ENCODE data around the gene ITSN1. TPM values are rescaled to one million over a fixed set of nuclear protein-coding genes. Genes with fewer than 3 reads are reported as not detected.

ITSN1 gene
- total and polyA plus RNA-seq, 7 donors = 10.8 to 45.4 (median 35.7) TPM

GRCh38 chr21:33825419-33825818 is 183.1 kb downstream of the ITSN1 start:
- no peak for DNase-seq
- intact Hi-C loops (cut with DNase I) = no loop called here
- H3K36me3 ChIP-seq = peaks cover 0 to 13% (median 3%) of the 10 kb centered on the region in 4 donors
- peaks cover 0 to 75% (median 68%) of the 10 kb centered on the region in 4 donors for H3K4me1 ChIP-seq
- H3K27ac ChIP-seq = peak overlapping the region; percentile 38 to 72 (median 54)
- no peaks in the 10 kb centered on the region for H3K9me3 ChIP-seq
- TF ChIP-seq POLR2AphosphoS5 (IDR thresholded peaks at IDR 0.05) (no peak), POLR2A (IDR thresholded peaks at IDR 0.05) (no peak), EP300 (IDR thresholded peaks at IDR 0.05) (no peak), CTCF (IDR thresholded peaks at IDR 0.05) (no peak)
- H3K27me3 ChIP-seq = no peaks in the 10 kb centered on the region
- H3K4me3 ChIP-seq = no peak overlapping the region
- WGBS, 2 donors = 79 to 85% methylated on average over 3 of the region's 3 CpGs

GRCh38 chr21:33825915-33826314 is 183.6 kb downstream of the ITSN1 start:
- 70 to 88% methylated on average over 2 of the region's 2 CpGs for WGBS, 2 donors
- peaks cover 0 to 72% (median 65%) of the 10 kb centered on the region in 4 donors for H3K4me1 ChIP-seq

GRCh38 chr21:33828083-33828482 is 185.8 kb downstream of the ITSN1 start:
- Histone ChIP-seq H3K36me3 (peaks cover 0 to 20% (median 3%) of the 10 kb centered on the region in 4 donors), H3K9me3 (no peaks in the 10 kb centered on the region), H3K4me3 (no peak overlapping the region), H3K27ac (peak overlapping the region in 2 of 4 donors; percentile 33 to 72), H3K27me3 (no peaks in the 10 kb centered on the region), H3K4me1 (peaks cover 0 to 61% (median 57%) of the 10 kb centered on the region in 4 donors)
- TF ChIP-seq EP300 (IDR thresholded peaks at IDR 0.05) (no peak), POLR2AphosphoS5 (IDR thresholded peaks at IDR 0.05) (peak in 2 of 4 donors; percentile 5 to 22), CTCF (IDR thresholded peaks at IDR 0.05) (no peak)
- intact Hi-C loops (cut with DNase I) = no loop called here
- 85 to 86% methylated on average over 4 of the region's 4 CpGs for WGBS, 2 donors
- DNase-seq = no peak

More at GRCh38 chr21:33825915-33826314, 183.6 kb downstream of the ITSN1 start:
- Histone ChIP-seq H3K9me3 (no peaks in the 10 kb centered on the region), H3K27ac (peak overlapping the region; percentile 38 to 72 (median 54)), H3K4me3 (no peak overlapping the region), H3K36me3 (peaks cover 0 to 14% (median 3%) of the 10 kb centered on the region in 4 donors), H3K27me3 (no peaks in the 10 kb centered on the region)
- TF ChIP-seq CTCF (IDR thresholded peaks at IDR 0.05) = no peak
- no peak for TF ChIP-seq POLR2A (IDR thresholded peaks at IDR 0.05)
- no peak for TF ChIP-seq POLR2AphosphoS5 (IDR thresholded peaks at IDR 0.05)
- no peak for TF ChIP-seq EP300 (IDR thresholded peaks at IDR 0.05)
- intact Hi-C loops (cut with DNase I) = no loop called here
- no peak for DNase-seq

GRCh38 chr21:33828577-33828976 is 186.3 kb downstream of the ITSN1 start:
- Histone ChIP-seq H3K9me3 (no peaks in the 10 kb centered on the region), H3K27ac (peak overlapping the region in 2 of 4 donors; percentile 33 to 72), H3K27me3 (no peaks in the 10 kb centered on the region), H3K4me1 (peaks cover 0 to 57% (median 52%) of the 10 kb centered on the region in 4 donors), H3K4me3 (no peak overlapping the region), H3K36me3 (peaks cover 0 to 20% (median 3%) of the 10 kb centered on the region in 4 donors)
- TF ChIP-seq CTCF (IDR thresholded peaks at IDR 0.05) (no peak), POLR2AphosphoS5 (IDR thresholded peaks at IDR 0.05) (no peak), EP300 (IDR thresholded peaks at IDR 0.05) (no peak), POLR2A (IDR thresholded peaks at IDR 0.05) (no peak)
- no peak for DNase-seq
- intact Hi-C loops (cut with DNase I) = no loop called here
- WGBS, 2 donors = 90 to 92% methylated on average over 4 of the region's 4 CpGs

GRCh38 chr21:33829844-33830243 is 187.5 kb downstream of the ITSN1 start:
- Histone ChIP-seq H3K9me3 (no peaks in the 10 kb centered on the region), H3K36me3 (peaks cover 0 to 28% (median 3%) of the 10 kb centered on the region in 4 donors), H3K4me3 (no peak overlapping the region), H3K27ac (no peak overlapping the region), H3K4me1 (peaks cover 0 to 47% (median 41%) of the 10 kb centered on the region in 4 donors), H3K27me3 (no peaks in the 10 kb centered on the region)
- no peak for DNase-seq
- intact Hi-C loops (cut with DNase I) = no loop called here
- TF ChIP-seq POLR2A (IDR thresholded peaks at IDR 0.05) (no peak), CTCF (IDR thresholded peaks at IDR 0.05) (no peak), EP300 (IDR thresholded peaks at IDR 0.05) (no peak), POLR2AphosphoS5 (IDR thresholded peaks at IDR 0.05) (no peak)
- WGBS, 2 donors = 96% methylated on average over 9 of the region's 9 CpGs
